Midbrain (tissue), 1 donor: ENCODE measurements around the gene SH3RF3.
"Not testable (repeated sequence)": the region's sequence is repeated elsewhere in the genome, so short reads cannot be mapped to it uniquely, and the experiment has no call there.

Experiments used
- DNase-seq: peaks from one replicate; lab custom pipeline; 2025; lab: John Stamatoyannopoulos, UW

The SH3RF3 gene

DNA sequence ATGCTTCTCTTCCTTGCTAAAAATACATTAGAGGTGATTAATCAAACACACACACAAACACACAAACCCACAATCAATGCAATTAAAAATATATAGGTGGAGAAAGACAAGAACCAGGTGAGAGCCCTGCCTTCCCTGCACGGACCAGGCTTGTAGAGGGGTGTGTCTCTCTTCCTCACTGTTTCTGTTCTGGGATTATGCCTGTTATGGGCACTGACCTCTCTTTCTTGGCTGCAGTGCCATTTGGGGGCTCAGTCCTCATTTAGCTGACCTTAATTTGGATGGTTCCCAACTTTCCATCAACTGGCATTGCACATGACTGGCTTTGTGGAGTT, 89.8 kb downstream of the SH3RF3 start:
- no peak for DNase-seq

- no peak for DNase-seq
Observed at GRCh38 chr2:109220860-109221259, 91.9 kb downstream of the SH3RF3 start.

GRCh38 chr2:109221316-109221715, 92.3 kb downstream of the SH3RF3 start:
- not testable (repeated sequence) for DNase-seq

GRCh38 chr2:109222422-109222821, 93.4 kb downstream of the SH3RF3 start:
- DNase-seq, result no peak

DNA sequence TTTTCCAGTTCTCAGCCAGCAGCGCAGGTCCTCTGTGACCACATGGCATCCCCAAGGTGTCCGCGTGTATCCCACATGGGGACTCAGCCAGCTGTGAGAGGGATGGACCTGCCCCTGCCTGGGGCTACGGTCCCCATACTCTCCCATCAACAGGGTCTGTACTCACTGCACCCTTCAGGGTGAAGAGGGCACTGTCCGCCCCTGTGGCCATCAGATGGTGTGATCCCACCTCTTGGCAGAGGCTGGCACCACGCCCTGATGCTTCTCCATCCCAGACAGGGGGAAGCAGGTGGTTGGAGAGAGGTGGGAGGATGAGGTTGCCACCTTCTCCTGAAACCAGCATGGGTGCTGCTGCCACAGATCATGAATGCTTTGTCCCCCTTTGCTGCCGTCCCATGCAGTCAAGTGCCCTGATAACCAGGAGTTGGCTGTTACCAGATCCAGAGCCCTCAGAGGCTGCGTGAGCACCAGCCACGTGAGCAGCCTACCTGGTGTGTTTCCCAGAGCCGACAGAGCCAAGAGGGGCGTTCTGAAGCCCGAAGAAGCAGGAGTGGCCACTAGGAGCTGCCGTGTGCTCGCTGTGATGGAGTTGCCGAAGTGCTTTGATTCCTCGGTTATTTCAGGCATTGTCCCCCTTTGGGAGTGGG, 93.9 kb downstream of the SH3RF3 start:
- DNase-seq, result no peak

GRCh38 chr2:109223490-109223889, 94.5 kb downstream of the SH3RF3 start:
- DNase-seq, result no peak

GRCh38 chr2:109224341-109224740, 95.3 kb downstream of the SH3RF3 start:
- not testable (repeated sequence) for DNase-seq

DNA sequence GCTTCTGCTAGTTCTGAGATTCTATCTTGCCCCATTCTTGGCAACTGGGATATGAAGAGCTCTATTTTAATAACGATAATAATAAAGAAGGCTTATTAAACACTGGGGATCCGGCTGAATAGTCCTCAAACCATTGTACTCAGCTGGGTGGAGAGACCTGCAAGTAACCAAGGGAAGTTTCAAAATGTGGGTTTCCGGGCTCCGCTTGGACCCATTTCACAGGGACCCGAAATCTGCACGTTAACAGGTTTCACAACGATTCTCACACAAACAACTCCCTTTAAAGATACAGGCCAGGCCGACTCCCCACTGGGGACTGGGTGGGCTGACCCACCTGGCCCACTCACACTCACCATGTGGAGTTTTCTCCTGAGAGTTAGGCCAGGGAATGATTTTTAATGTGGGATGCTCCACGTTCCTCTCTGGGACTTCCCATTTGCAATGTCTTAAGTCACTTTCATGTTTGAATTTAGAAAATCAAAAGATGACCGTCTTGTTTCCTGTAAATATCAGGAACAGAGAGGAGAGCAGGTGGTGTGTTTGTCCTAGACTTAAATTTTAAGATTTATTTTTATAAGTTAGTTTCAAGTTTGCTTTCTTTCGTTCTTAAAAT, 96.3 kb downstream of the SH3RF3 start:
- no peak for DNase-seq

DNA sequence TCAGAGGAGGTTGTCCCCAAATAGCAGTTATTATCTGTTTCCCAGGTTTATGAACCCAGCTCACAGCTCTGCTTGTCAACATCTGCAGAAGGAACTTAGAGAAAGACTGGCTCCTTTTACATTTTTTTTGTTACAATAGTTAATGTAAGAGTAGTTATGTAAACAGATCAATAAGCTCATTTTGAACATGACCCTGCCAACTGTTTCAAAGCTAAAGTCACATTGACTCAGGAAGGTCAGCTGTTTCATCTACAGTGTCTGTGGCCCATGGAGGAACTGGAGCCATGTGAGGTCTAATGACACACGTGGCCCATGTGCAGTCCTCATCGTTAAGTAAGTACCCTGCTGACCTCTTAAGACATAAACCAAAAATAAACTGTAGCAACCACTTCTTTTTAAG, 97.1 kb downstream of the SH3RF3 start:
- DNase-seq, result no peak

- no peak for DNase-seq
Observed at GRCh38 chr2:109226622-109227021, 97.6 kb downstream of the SH3RF3 start.

DNA sequence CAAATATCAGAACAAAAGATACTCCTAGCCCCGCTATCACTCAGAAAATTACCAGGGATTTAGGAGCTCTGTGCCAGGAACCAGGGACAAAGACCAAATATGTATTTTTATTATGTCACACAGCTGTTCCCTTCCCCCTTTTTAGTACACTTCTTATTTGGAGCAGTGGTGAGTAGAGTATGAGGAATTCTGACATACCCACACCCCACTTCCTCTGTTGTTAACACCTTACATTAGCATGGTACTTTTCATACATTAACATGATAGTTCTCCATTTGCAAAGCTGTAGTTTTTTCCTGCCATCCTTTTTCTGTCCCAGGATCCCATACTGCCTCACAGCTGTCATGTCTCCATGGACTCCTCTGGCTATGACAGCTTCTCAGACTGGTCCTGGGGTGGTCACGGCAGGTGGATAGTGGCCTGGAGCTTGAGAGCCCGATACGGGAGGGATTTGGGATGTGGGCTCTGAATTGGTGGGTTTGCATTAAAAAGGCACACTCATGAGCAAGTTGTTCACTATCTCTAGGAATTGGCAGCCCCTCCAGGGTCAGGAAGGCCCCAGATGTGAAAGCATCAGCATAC, 100.2 kb downstream of the SH3RF3 start:
- no peak for DNase-seq

DNA sequence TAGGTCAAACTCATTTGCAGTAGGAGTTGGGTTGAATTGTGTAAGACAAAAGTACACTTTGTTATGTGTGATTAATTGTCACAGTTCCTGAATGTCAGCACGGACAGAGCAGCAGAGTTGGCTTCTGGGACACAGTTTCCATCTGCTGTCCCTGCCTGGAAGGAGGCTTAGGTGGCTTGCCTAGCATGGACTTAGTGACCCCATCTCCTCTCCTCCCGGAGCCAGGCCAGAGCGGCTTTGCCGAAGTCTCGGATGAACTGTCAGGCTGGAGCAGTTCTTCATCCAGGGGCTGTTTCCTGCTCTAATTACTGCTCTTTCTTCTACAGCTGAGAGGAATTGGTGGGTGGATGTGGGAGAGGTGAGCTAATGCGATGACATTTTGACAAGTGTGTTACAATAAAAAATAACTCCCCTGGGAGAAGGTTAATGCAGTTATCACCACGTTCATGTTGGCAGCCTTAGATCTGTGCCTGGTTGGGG, 102.0 kb downstream of the SH3RF3 start:
- DNase-seq, result no peak

DNA sequence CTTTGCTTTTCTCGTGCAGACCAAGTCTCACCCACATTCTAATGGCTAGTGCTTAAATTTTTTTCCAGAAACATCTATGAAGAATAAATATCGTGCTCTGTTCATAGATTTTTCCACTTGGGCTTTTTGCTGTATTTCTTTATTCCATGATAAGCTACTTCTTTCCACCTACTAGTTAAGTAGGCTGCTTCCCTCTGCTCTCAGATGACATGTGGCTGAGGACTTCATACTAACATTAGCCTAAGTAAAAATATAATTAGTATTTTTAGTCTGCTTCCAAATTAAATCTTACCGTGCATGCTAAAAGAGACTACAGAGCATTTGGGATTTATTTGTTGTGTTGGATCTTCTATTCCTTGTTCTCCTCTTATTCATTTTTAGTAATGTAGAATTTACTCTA, 102.4 kb downstream of the SH3RF3 start:
- DNase-seq, result no peak

DNA sequence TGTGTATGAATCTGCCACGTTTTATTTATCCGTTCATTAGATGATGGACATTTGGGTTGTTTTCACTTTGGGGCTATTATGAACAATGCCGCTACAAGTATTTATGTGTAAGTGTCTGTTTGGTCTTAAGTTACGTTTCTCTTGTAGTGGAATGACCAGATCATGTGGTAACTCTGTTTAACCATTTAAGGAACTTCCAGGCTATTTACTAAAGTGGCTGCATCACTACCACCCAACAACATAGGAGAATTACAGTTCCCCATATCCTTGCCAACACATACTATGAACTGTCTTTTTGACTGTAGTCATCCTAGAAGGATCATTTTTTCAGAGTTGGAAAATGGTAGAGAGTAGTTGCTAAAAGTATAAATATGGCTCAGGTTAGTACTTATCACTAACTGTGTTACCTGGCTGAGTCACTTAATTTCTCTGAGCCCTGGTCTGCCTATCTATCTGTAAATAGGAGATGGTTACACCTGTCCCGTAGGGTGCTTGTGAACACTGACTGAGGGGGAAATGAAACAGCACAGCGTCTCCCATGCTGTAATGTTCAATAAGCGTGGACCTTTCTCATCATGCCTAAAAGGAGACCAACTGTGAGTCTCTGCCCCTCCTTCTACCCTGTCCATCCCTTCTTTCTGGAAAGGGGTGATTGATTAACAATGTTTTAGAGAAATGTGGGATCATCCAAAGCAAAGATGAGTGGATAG, 103.1 kb downstream of the SH3RF3 start:
- DNase-seq, result no peak

- no peak for DNase-seq
Observed at GRCh38 chr2:109232909-109233308, 103.9 kb downstream of the SH3RF3 start.

DNA sequence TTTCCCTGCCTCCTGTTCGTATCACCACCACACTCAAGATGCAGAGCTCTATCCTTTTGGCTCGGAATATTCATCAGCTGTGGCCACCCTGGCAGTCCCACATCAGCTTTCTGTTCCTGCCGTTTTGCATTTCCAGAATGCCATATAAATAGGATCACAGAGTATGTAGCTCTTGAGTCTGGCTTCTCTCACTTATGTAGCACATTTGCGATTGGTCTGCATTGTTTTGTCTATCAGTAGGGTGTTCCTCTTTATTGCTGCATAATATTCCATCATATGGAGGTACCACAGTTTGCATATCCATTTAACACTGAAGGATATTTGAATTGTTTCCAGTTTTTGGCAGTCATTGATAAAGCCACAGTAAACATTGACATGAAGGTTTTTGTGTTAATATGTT, 104.6 kb downstream of the SH3RF3 start:
- no peak for DNase-seq

GRCh38 chr2:109234355-109234754, 105.3 kb downstream of the SH3RF3 start:
- DNase-seq, result no peak

DNA sequence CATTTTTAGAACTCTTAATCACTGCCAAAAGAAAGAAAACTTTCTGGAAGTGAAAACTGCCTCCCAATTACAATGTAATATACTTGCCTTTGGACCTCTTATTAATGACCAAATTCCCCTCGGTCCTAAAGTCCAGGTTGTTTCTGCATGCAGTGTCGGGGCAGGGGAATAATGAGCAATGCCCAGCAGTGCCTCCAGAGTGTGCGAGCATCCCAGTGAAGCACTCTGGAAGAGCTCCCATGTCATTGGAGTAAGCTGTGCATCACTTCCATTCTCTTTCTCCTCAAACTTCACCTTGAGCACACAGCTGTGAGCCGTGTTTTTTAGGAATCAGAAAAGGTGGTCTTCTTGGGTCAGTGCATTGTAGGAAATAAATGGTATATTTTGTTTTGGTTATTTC, 107.1 kb downstream of the SH3RF3 start:
- DNase-seq, result no peak

GRCh38 chr2:109237792-109238191, 108.8 kb downstream of the SH3RF3 start:
- no peak for DNase-seq

- peak; percentile 54 for DNase-seq
Observed at GRCh38 chr2:109238580-109238979, 109.6 kb downstream of the SH3RF3 start.

GRCh38 chr2:109239720-109240119, 110.7 kb downstream of the SH3RF3 start:
- no peak for DNase-seq

GRCh38 chr2:109242210-109242653, 113.2 kb downstream of the SH3RF3 start:
- no peak for DNase-seq
